Measurements from ENCODE around the gene PCDH10.

DNA sequence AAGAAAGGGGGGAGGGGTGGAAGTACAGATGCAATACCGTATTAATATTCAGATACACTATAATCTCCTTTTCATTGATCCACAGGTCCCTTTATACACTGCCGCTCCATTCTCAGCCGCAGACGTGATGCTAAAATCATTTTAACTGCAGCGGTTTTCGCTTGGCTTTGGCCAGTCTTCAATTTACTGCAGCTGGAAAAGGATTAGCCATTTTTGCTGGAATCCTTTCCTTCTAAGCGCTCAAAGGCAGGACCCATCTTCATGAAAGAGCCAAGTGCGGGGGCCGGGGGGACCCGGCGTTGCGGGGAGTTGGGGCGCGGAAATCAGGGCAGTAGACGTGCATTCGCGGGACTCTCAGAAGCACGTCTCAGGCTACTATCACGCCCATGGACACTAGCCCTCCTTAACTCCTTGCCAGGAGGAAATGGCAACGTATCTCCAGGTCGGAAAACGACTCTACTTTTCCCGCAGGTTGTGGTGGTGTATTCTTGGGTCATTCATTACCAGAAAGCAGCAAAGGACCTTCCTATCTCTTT is 1.7 kb upstream of the PCDH10 start:
- TF ChIP-seq CTCF (IDR thresholded peaks at IDR 0.05): no peak
- TF ChIP-seq POLR2A (IDR thresholded peaks at IDR 0.05): no peak

All from esophagus squamous epithelium (tissue), 4 donors.